SK-N-SH (cell line): ENCODE results near the gene TUBGCP2.

Experiments
- MXI1 ChIP-seq: IDR thresholded peaks from 2 replicates; pipeline ENCODE4 v1.6.1; 2012; ENCODE audit warnings: mild to moderate bottlenecking, low read depth, low read length, improper control_type of control experiment
- REST ChIP-seq: IDR thresholded peaks from 2 replicates; pipeline ENCODE4 v1.6.1; 2012; ENCODE audit warnings: mild to moderate bottlenecking, low read depth, low read length, moderate library complexity
- USF2 ChIP-seq: fragments of 150-350 bp; IDR thresholded peaks from 2 replicates; pipeline ENCODE4 v1.6.1; 2017; ENCODE audit warnings: antibody characterized with exemption, low read length, low read depth, borderline replicate concordance
- TF ChIP-seq, protein P1 (sequence below): fragments of 200-600 bp; sonication (generic); IDR thresholded peaks from 2 replicates; pipeline ENCODE4 v1.6.1; 2017; ENCODE audit warnings: antibody characterized with exemption, mild to moderate bottlenecking, moderate library complexity

DNA sequence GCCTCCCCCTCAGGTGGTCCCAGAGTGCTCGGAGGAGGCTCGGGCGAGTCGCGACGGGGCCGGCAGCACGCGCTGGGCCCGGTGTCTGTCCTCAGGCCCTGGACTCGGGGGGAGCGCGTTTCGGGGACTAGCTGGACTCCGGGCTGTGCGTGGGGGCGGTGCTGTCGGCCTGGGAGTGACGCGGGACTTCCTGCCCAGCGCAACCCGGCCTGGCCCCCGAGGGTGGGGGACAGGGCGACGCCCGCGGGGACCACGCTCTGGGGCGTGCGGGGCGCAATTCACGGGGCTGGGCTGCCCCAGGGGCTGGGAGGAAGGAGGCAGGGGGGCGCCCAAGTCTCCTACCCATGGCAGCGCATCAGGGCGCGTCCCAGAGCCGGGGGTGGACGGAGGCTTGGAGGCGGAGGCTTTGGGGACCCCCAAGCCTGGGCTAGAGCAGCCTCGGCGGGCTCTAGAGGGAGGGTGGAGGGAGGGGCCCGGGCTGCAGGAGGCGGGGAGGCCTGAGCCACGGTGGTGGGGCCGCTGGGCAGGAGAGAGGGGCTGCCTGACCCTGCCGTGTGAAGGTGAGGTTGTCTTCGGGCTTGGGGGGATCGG, 73.3 kb downstream of the TUBGCP2 start:
- TF ChIP-seq USF2 = no peak
- no peak for TF ChIP-seq REST
- TF ChIP-seq, protein P1, sequence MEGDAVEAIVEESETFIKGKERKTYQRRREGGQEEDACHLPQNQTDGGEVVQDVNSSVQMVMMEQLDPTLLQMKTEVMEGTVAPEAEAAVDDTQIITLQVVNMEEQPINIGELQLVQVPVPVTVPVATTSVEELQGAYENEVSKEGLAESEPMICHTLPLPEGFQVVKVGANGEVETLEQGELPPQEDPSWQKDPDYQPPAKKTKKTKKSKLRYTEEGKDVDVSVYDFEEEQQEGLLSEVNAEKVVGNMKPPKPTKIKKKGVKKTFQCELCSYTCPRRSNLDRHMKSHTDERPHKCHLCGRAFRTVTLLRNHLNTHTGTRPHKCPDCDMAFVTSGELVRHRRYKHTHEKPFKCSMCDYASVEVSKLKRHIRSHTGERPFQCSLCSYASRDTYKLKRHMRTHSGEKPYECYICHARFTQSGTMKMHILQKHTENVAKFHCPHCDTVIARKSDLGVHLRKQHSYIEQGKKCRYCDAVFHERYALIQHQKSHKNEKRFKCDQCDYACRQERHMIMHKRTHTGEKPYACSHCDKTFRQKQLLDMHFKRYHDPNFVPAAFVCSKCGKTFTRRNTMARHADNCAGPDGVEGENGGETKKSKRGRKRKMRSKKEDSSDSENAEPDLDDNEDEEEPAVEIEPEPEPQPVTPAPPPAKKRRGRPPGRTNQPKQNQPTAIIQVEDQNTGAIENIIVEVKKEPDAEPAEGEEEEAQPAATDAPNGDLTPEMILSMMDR = no peak
- no peak for TF ChIP-seq MXI1
